A549 (cell line): Measurements from ENCODE around the gene MACC1.

Experiments used
- BHLHE40 ChIP-seq: IDR thresholded peaks from 2 replicates; pipeline ENCODE4 v1.6.1; 2012; ENCODE audit warnings: low read depth, low read length, inconsistent platforms
- CTCF ChIP-seq: fragments of >200 bp; sonication (Bioruptor Twin); formaldehyde crosslinking; IDR thresholded peaks from 3 replicates; pipeline ENCODE4 v1.5.1; 2016
- EP300 ChIP-seq, 2 experiments: fragments of >200 bp; sonication (Bioruptor Twin); formaldehyde crosslinking; IDR thresholded peaks; 2 replicates in 1 of 2; 3 replicates in 1 of 2; pipeline ENCODE4 v1.6.1; 2016 to 2017
- FOSL2 ChIP-seq, 2 experiments: fragments of 450-650 bp in 1 of 2; fragments of >200 bp in 1 of 2; sonication (Bioruptor Twin) in 1 of 2; formaldehyde crosslinking; IDR thresholded peaks; 2 replicates each; pipeline versions ENCODE4 v1.5.0 to v1.6.1; 2016 to 2020; ENCODE audit warnings: mild to moderate bottlenecking in 1 of 2, moderate library complexity in 1 of 2
- POLR2A ChIP-seq: IDR thresholded peaks from 2 replicates; pipeline ENCODE4 v1.6.1; 2012; ENCODE audit warnings: mild to moderate bottlenecking, low read length
- REST ChIP-seq: fragments of 200-600 bp; sonication (generic); IDR thresholded peaks from 2 replicates; pipeline ENCODE4 v1.6.1; 2016; ENCODE audit warnings: antibody characterized with exemption, mild to moderate bottlenecking, moderate library complexity

- TF ChIP-seq CTCF = no peak
- no peak for TF ChIP-seq EP300 (IDR thresholded peaks at IDR 0.05)
- no peak for TF ChIP-seq REST
- TF ChIP-seq FOSL2 (IDR thresholded peaks at IDR 0.05) = no peak
- no peak for TF ChIP-seq FOSL2 (CRISPR knock-in tag; IDR thresholded peaks at IDR 0.05)
- TF ChIP-seq BHLHE40 = no peak
- TF ChIP-seq POLR2A = no peak
Observed at GRCh38 chr7:20164425-20165145, 52.6 kb downstream of the MACC1 start.
